ENCODE results near the gene ELK4. TPM values are rescaled to one million over a fixed set of nuclear protein-coding genes. Genes with fewer than 3 reads are reported as not detected.
A peak's percentile ranks its signal among the peaks of the same experiment; 100 is the strongest.

The ELK4 gene
- 20.0 TPM for total RNA-seq (ENCODE audit: unreplicated experiment)
- long read RNA-seq = 0 reads

GRCh38 chr1:205631768-205632668 is at the start of gene ELK4:
Gene ELK4, minus strand, starts transcription at chr1:205632011. Its CDS starts 8,129 bp downstream, at chr1:205623882.
- peak; percentile 99 for DNase-seq
- peaks cover 6% of the 10 kb centered on the region for H3K4me1 Mint-ChIP-seq (ENCODE audit: low read depth, unreplicated experiment)
- H3K27ac Mint-ChIP-seq (ENCODE audit: unreplicated experiment) = peak within 1 kb of the TSS; percentile 96
- no peaks in the 10 kb centered on the region for H3K36me3 Mint-ChIP-seq (ENCODE audit: unreplicated experiment)
- H3K4me3 Mint-ChIP-seq (ENCODE audit: unreplicated experiment) = peak within 1 kb of the TSS; percentile 100
- peaks cover 7% of the 10 kb centered on the region for H3K27me3 Mint-ChIP-seq (ENCODE audit: unreplicated experiment)
- TF ChIP-seq, protein P1, sequence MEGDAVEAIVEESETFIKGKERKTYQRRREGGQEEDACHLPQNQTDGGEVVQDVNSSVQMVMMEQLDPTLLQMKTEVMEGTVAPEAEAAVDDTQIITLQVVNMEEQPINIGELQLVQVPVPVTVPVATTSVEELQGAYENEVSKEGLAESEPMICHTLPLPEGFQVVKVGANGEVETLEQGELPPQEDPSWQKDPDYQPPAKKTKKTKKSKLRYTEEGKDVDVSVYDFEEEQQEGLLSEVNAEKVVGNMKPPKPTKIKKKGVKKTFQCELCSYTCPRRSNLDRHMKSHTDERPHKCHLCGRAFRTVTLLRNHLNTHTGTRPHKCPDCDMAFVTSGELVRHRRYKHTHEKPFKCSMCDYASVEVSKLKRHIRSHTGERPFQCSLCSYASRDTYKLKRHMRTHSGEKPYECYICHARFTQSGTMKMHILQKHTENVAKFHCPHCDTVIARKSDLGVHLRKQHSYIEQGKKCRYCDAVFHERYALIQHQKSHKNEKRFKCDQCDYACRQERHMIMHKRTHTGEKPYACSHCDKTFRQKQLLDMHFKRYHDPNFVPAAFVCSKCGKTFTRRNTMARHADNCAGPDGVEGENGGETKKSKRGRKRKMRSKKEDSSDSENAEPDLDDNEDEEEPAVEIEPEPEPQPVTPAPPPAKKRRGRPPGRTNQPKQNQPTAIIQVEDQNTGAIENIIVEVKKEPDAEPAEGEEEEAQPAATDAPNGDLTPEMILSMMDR (IDR thresholded peaks at IDR 0.05; ENCODE audit: partially characterized antibody, unreplicated experiment) = no peak
- H3K9me3 Mint-ChIP-seq (ENCODE audit: unreplicated experiment) = peaks cover 6% of the 10 kb centered on the region

DNA sequence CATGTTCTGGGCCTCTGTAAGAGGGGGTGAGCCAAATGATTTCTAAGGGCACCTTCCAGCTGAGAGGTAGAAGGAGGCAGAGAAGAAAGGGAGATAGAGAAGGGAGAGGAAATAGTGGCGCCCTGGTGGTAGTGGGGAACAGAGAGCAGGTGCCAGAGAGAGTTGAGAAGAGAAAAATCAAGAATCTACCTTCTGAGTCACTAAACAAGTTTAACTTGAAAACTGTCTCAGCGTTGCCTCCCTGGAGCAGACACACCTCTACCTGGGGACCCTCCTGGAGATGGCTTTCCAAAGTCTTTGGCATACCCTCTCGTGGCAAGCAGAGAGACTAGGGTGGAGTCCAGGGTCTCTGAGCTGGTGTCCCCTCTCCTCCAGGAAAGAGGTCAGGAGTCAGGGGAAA is 49.6 kb upstream of the ELK4 start:
- Mint-ChIP-seq H3K27ac (ENCODE audit: unreplicated experiment) (no peak overlapping the region), H3K4me1 (ENCODE audit: low read depth, unreplicated experiment) (peaks cover 17% of the 10 kb centered on the region), H3K9me3 (ENCODE audit: unreplicated experiment) (peaks cover 11% of the 10 kb centered on the region), H3K4me3 (ENCODE audit: unreplicated experiment) (peak overlapping the region; percentile 84), H3K27me3 (ENCODE audit: unreplicated experiment) (peaks cover 18% of the 10 kb centered on the region), H3K36me3 (ENCODE audit: unreplicated experiment) (no peaks in the 10 kb centered on the region)
- TF ChIP-seq, protein P1 (IDR thresholded peaks at IDR 0.05; ENCODE audit: partially characterized antibody, unreplicated experiment) = no peak
- DNase-seq = no peak

- Mint-ChIP-seq H3K27ac (ENCODE audit: unreplicated experiment) (peak within 1 kb of the TSS; percentile 29), H3K9me3 (ENCODE audit: unreplicated experiment) (peaks cover 11% of the 10 kb centered on the region), H3K4me1 (ENCODE audit: low read depth, unreplicated experiment) (peaks cover 17% of the 10 kb centered on the region), H3K36me3 (ENCODE audit: unreplicated experiment) (no peaks in the 10 kb centered on the region), H3K27me3 (ENCODE audit: unreplicated experiment) (peaks cover 20% of the 10 kb centered on the region), H3K4me3 (ENCODE audit: unreplicated experiment) (peak within 1 kb of the TSS; percentile 91)
- DNase-seq = peak; percentile 52
- TF ChIP-seq, protein P1 (IDR thresholded peaks at IDR 0.05; ENCODE audit: partially characterized antibody, unreplicated experiment) = no peak
These were observed 48.5 kb upstream of the ELK4 start, which contains the start of gene SLC45A3 for GRCh38 chr1:205680073-205680851. Gene SLC45A3, minus strand, starts transcription at chr1:205680509. Its CDS starts 15,853 bp downstream, at chr1:205664656.

GRCh38 chr1:205678286-205679111 is 46.7 kb upstream of the ELK4 start:
- Mint-ChIP-seq H3K36me3 (ENCODE audit: unreplicated experiment) (no peaks in the 10 kb centered on the region), H3K4me1 (ENCODE audit: low read depth, unreplicated experiment) (peaks cover 17% of the 10 kb centered on the region), H3K4me3 (ENCODE audit: unreplicated experiment) (peak overlapping the region; percentile 91), H3K27me3 (ENCODE audit: unreplicated experiment) (peaks cover 21% of the 10 kb centered on the region), H3K9me3 (ENCODE audit: unreplicated experiment) (peaks cover 10% of the 10 kb centered on the region), H3K27ac (ENCODE audit: unreplicated experiment) (no peak overlapping the region)
- TF ChIP-seq, protein P1 (IDR thresholded peaks at IDR 0.05; ENCODE audit: partially characterized antibody, unreplicated experiment) = no peak
- no peak for DNase-seq
